Mucosa of rectum (tissue), 2 donors: ENCODE data around the gene ANKRD22.

Experiments
- H3K27ac ChIP-seq, 2 donors: one replicate each; pipeline ENCODE4 v1.7.0; 2013; ENCODE audit warnings: inconsistent platforms in 2 of 2, low read depth in 2 of 2, low read length in 2 of 2
- H3K27me3 ChIP-seq, 2 donors: one replicate each; pipeline ENCODE4 v1.7.0; 2013; ENCODE audit warnings: low read length in 2 of 2; ENCODE audit not compliant: control insufficient read depth in 2 of 2, insufficient read depth in 2 of 2
- H3K36me3 ChIP-seq, 2 donors: one replicate each; pipeline ENCODE4 v1.7.0; 2013; ENCODE audit warnings: low read length in 2 of 2; ENCODE audit not compliant: control insufficient read depth in 2 of 2, insufficient read depth in 2 of 2
- H3K4me1 ChIP-seq, 2 donors: one replicate each; pipeline ENCODE4 v1.7.0; 2013; ENCODE audit warnings: low read length in 2 of 2, mild to moderate bottlenecking in 1 of 2; ENCODE audit not compliant: control insufficient read depth in 2 of 2, insufficient read depth in 2 of 2
- H3K4me3 ChIP-seq, 2 donors: one replicate each; pipeline ENCODE4 v1.7.0; 2013; ENCODE audit warnings: low read length in 2 of 2
- H3K9ac ChIP-seq, 2 donors: one replicate each; pipeline ENCODE4 v1.7.0; 2013; ENCODE audit warnings: low read length in 2 of 2, low read depth in 1 of 2, mild to moderate bottlenecking in 1 of 2
- H3K9me3 ChIP-seq, 2 donors: one replicate each; pipeline ENCODE4 v1.7.0; 2013; ENCODE audit warnings: low read length in 2 of 2; ENCODE audit not compliant: control insufficient read depth in 2 of 2
- donor health status: healthy.
- donor health status: Normal muscosa, but diverticular disease.

The ANKRD22 gene

GRCh38 chr10:88804083-88804812 lies 47.4 kb downstream of the ANKRD22 start:
- Histone ChIP-seq H3K27me3 (no peaks in the 10 kb centered on the region), H3K9ac (no peak overlapping the region), H3K4me3 (no peak overlapping the region), H3K36me3 (no peaks in the 10 kb centered on the region), H3K9me3 (no peaks in the 10 kb centered on the region), H3K27ac (no peak overlapping the region), H3K4me1 (no peaks in the 10 kb centered on the region)

- no peak overlapping the region for H3K27ac ChIP-seq
- H3K36me3 ChIP-seq = no peaks in the 10 kb centered on the region
- no peaks in the 10 kb centered on the region for H3K9me3 ChIP-seq
- H3K4me3 ChIP-seq = no peak overlapping the region
- no peaks in the 10 kb centered on the region for H3K4me1 ChIP-seq
- no peaks in the 10 kb centered on the region for H3K27me3 ChIP-seq
- H3K9ac ChIP-seq = no peak overlapping the region
Measured at GRCh38 chr10:88803641-88804040, 48.0 kb downstream of the ANKRD22 start.

DNA sequence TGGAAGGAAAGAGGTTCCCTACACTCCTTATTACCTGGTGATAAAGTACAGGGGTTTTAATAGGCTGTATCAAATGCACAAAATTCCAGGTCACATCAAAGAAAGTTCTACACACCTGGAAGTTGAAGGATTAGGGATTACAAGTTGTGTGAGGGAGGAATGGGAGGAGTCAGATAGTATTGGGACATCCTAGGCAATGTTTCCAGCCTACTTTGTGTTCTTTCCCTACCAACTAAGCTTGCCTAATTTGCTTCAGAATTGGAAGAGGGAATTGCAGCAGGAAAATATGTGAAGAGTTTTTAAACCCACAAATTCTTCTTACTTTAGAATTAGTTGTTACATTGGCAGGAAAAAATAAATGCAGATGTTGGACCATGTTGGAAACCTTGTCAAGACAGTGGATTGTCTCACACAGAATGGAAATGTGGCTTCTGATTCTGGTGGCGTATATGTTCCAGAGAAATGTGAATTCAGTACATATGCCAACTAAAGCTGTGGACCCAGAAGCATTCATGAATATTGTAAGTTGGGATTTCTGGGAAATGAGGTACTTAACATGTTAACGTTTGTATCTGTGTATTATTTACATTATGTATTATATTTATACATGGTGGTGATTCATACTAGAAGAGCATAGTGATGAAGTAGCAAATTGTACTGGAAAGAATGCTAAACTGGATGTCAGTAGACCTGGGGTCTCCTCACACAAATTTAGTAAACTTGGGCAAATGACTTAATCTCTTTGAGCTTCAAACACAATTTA lies 48.9 kb downstream of the ANKRD22 start, which contains the start of gene LIPM:
LIPM (plus strand) TSS at position 208 of the 763 bp plus-strand sequence; CDS start at position 375, 167 bp downstream.
- no peaks in the 10 kb centered on the region for H3K4me1 ChIP-seq
- H3K9me3 ChIP-seq = no peaks in the 10 kb centered on the region
- no peaks in the 10 kb centered on the region for H3K27me3 ChIP-seq
- H3K36me3 ChIP-seq = no peaks in the 10 kb centered on the region
- H3K4me3 ChIP-seq = no peak within 1 kb of the TSS
- H3K9ac ChIP-seq = no peak within 1 kb of the TSS
- H3K27ac ChIP-seq = no peak within 1 kb of the TSS

GRCh38 chr10:88800152-88801125 lies 51.2 kb downstream of the ANKRD22 start:
- H3K9me3 ChIP-seq = no peaks in the 10 kb centered on the region
- H3K4me3 ChIP-seq = no peak overlapping the region
- no peak overlapping the region for H3K27ac ChIP-seq
- no peaks in the 10 kb centered on the region for H3K27me3 ChIP-seq
- H3K4me1 ChIP-seq = no peaks in the 10 kb centered on the region
- no peaks in the 10 kb centered on the region for H3K36me3 ChIP-seq
- no peak overlapping the region for H3K9ac ChIP-seq

DNA sequence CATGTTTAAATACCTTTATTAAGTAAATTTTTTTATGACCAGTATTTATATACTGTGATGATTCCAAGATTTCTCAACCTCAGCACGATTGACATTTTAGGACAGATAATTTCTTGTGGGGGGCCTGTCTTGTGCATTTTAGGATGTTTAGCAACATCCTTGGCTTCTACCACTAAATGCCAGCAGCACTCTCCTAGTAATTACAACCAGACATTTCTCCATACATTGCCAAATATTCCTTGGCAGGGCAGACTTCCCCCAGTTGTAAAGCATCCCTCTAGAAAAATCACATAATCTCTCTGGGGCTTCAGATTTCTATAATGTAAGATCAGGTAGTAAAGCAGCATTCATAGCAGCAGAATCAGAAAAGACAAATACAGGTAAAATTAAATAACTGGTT lies 56.9 kb downstream of the ANKRD22 start:
- Histone ChIP-seq H3K27ac (no peak overlapping the region), H3K27me3 (no peaks in the 10 kb centered on the region), H3K9me3 (no peaks in the 10 kb centered on the region), H3K36me3 (no peaks in the 10 kb centered on the region), H3K4me1 (no peaks in the 10 kb centered on the region), H3K4me3 (no peak overlapping the region), H3K9ac (no peak overlapping the region)

- no peak overlapping the region for H3K27ac ChIP-seq
- no peaks in the 10 kb centered on the region for H3K27me3 ChIP-seq
- H3K9ac ChIP-seq = no peak overlapping the region
- no peak overlapping the region for H3K4me3 ChIP-seq
- no peaks in the 10 kb centered on the region for H3K9me3 ChIP-seq
- no peaks in the 10 kb centered on the region for H3K36me3 ChIP-seq
- H3K4me1 ChIP-seq = no peaks in the 10 kb centered on the region
Measured at GRCh38 chr10:88793712-88794299, 57.8 kb downstream of the ANKRD22 start.

GRCh38 chr10:88792661-88793060 lies 59.0 kb downstream of the ANKRD22 start:
- Histone ChIP-seq H3K27ac (no peak overlapping the region), H3K9me3 (no peaks in the 10 kb centered on the region), H3K9ac (no peak overlapping the region), H3K27me3 (no peaks in the 10 kb centered on the region), H3K4me3 (no peak overlapping the region), H3K4me1 (no peaks in the 10 kb centered on the region), H3K36me3 (no peaks in the 10 kb centered on the region)

GRCh38 chr10:88791924-88792323 lies 59.7 kb downstream of the ANKRD22 start:
- Histone ChIP-seq H3K4me3 (no peak overlapping the region), H3K36me3 (no peaks in the 10 kb centered on the region), H3K9me3 (no peaks in the 10 kb centered on the region), H3K27ac (no peak overlapping the region), H3K27me3 (no peaks in the 10 kb centered on the region), H3K4me1 (no peaks in the 10 kb centered on the region), H3K9ac (no peak overlapping the region)

GRCh38 chr10:88788924-88789323 lies 62.7 kb downstream of the ANKRD22 start:
- Histone ChIP-seq H3K27me3 (no peaks in the 10 kb centered on the region), H3K9me3 (no peaks in the 10 kb centered on the region), H3K27ac (no peak overlapping the region)

More at GRCh38 chr10:88788924-88789323, 62.7 kb downstream of the ANKRD22 start:
- no peaks in the 10 kb centered on the region for H3K36me3 ChIP-seq
- no peaks in the 10 kb centered on the region for H3K4me1 ChIP-seq
- H3K4me3 ChIP-seq = no peak overlapping the region
- no peak overlapping the region for H3K9ac ChIP-seq
